GM12878 (cell line): Measurements from ENCODE around the gene PPIE. TPM values are rescaled to one million over a fixed set of nuclear protein-coding genes. Genes with fewer than 3 reads are reported as not detected.

Experiments used
- ATAC-seq: fragments of 200-7000 bp; cut with Tn5 transposase; 3 replicates; pipeline ENCODE4 v1.9.1; 2020; ENCODE audit warnings: mild to moderate bottlenecking, moderate library complexity
- BruUV-seq: library from RNA; stranded (reverse); fragments of 400-500 nt; replicated peaks from 2 replicates; lab custom pipeline; 2021; lab: Mats Ljungman, UMichigan
- CTCF ChIA-PET: fragments of 300-600 bp; sonication (Branson Sonifier 250); formaldehyde crosslinking; extraction: SDS; loops from one replicate; lab custom pipeline; 2021; ENCODE audit warnings: inconsistent platforms; lab: Yijun Ruan, JAX
- POLR2A ChIA-PET: fragments of 350-600 bp; formaldehyde crosslinking; extraction: SDS; loops from one replicate; lab custom pipeline; 2021; ENCODE audit warnings: inconsistent platforms; lab: Charles Lee
- RAD21 ChIA-PET: fragments of 300-600 bp; sonication (Branson Sonifier 250); formaldehyde crosslinking; loops from one replicate; lab custom pipeline; 2023; ENCODE audit warnings: antibody characterized with exemption; ENCODE audit not compliant: unreplicated experiment; lab: Charles Lee
- SMC1A ChIA-PET: fragments of 300-600 bp; sonication (Branson Sonifier 250); formaldehyde crosslinking; loops from one replicate; lab custom pipeline; 2023; ENCODE audit not compliant: unreplicated experiment, uncharacterized antibody; lab: Charles Lee
- DNase-seq: peaks from one replicate; pipeline ENCODE4 v3.0.0-alpha.2; 2011; ENCODE audit warnings: low read depth, low spot score
- FAIRE-seq: peaks from 3 replicates; lab custom pipeline; 2011; peaks lifted over from hg19 to GRCh38; lab: Jason Lieb, UNC
- H2AFZ ChIP-seq: 2 replicates; pipeline ENCODE4 v1.6.0; 2011; ENCODE audit warnings: low read depth, low read length, control low read depth; ENCODE audit not compliant: control insufficient read depth
- H3K27ac ChIP-seq: 2 replicates; pipeline ENCODE4 v1.5.1; 2011; ENCODE audit warnings: control low read depth; ENCODE audit not compliant: control insufficient read depth, insufficient read depth
- H3K27me3 ChIP-seq, 2 experiments: replicated peaks in 1 of 2; 2 replicates each; pipeline versions ENCODE4 v1.6.0 to v1.6.1; 2011; ENCODE audit warnings: low read length in 1 of 2; ENCODE audit not compliant: control insufficient read depth in 2 of 2, insufficient read depth in 2 of 2
- H3K36me3 ChIP-seq, 2 experiments: 2 replicates each; pipeline ENCODE4 v1.5.1; 2011; ENCODE audit warnings: low read length in 1 of 2; ENCODE audit not compliant: control insufficient read depth in 2 of 2, insufficient read depth in 2 of 2
- H3K4me1 ChIP-seq: 2 replicates; pipeline ENCODE4 v1.6.1; 2011; ENCODE audit warnings: mild to moderate bottlenecking, low read length, moderate library complexity, mixed read lengths; ENCODE audit not compliant: control insufficient read depth, insufficient read depth
- H3K4me2 ChIP-seq: 2 replicates; pipeline ENCODE4 v1.6.0; 2011; ENCODE audit warnings: control low read depth; ENCODE audit not compliant: control insufficient read depth, insufficient read depth
- H3K4me3 ChIP-seq: fragments of 200-600 bp; sonication (generic); 2 replicates; pipeline ENCODE4 v1.5.1; 2016
- H3K79me2 ChIP-seq: 2 replicates; pipeline ENCODE4 v1.6.0; 2011; ENCODE audit warnings: low read length; ENCODE audit not compliant: control insufficient read depth, insufficient read depth
- H3K9ac ChIP-seq: 2 replicates; pipeline ENCODE4 v1.8.0; 2011; ENCODE audit warnings: low read length, control low read depth, mixed read lengths; ENCODE audit not compliant: control insufficient read depth, insufficient read depth
- H3K9me3 ChIP-seq: replicated peaks from 3 replicates; pipeline ENCODE4 v1.5.1; 2011; ENCODE audit warnings: mild to moderate bottlenecking, low read length; ENCODE audit not compliant: control insufficient read depth, insufficient read depth
- H4K20me1 ChIP-seq: 2 replicates; pipeline ENCODE4 v1.6.0; 2011; ENCODE audit not compliant: control insufficient read depth, insufficient read depth
- BHLHE40 ChIP-seq, 2 experiments: fragments of 450-650 bp in 1 of 2; IDR thresholded peaks; 2 replicates each; pipeline ENCODE4 v1.6.1; 2011 to 2017; ENCODE audit warnings: low read depth in 2 of 2, borderline replicate concordance in 1 of 2, improper control_type of control experiment in 1 of 2, low read length in 1 of 2, mild to moderate bottlenecking in 1 of 2
- HSF1 ChIP-seq: fragments of 150-350 bp; IDR thresholded peaks from 2 replicates; pipeline ENCODE4 v1.6.1; 2014; ENCODE audit warnings: mild to moderate bottlenecking, low read depth, low read length
- RUNX3 ChIP-seq: IDR thresholded peaks from 2 replicates; pipeline ENCODE4 v1.6.1; 2012; ENCODE audit warnings: low read length, inconsistent platforms
- SIN3A ChIP-seq: IDR thresholded peaks from 2 replicates; pipeline ENCODE4 v1.6.1; 2012; ENCODE audit warnings: low read depth, low read length, improper control_type of control experiment
- SMAD5 ChIP-seq: IDR thresholded peaks from 2 replicates; pipeline ENCODE4 v1.6.1; 2016; ENCODE audit warnings: antibody characterized with exemption, low read depth
- TCF3 ChIP-seq: IDR thresholded peaks from 2 replicates; pipeline ENCODE4 v1.6.1; 2012; ENCODE audit warnings: low read depth, mild to moderate bottlenecking, low read length, borderline replicate concordance; ENCODE audit not compliant: insufficient read depth
- ZNF622 ChIP-seq: fragments of 450-650 bp; IDR thresholded peaks from 2 replicates; pipeline ENCODE4 v1.6.1; 2017; ENCODE audit warnings: mild to moderate bottlenecking, inconsistent platforms
- WGBS: methylation state at CpG from one replicate; pipeline ENCODE4 v1.1.6; 2016; ENCODE audit warnings: low lambda C conversion rate; ENCODE audit not compliant: insufficient replicate concordance, insufficient coverage; ENCODE audit errors: missing lambda C conversion rate; 5-methylcytosine and 5-hydroxymethylcytosine counted together
- in situ Hi-C: fragments of 300-500 bp; cut with MboI; formaldehyde crosslinking; loops from 9 replicates; pipeline ENCODE4 v1.14.3; 2018; ENCODE audit warnings: mixed read lengths
- intact Hi-C: fragments of 100-400 bp; cut with micrococcal nuclease; formaldehyde crosslinking; loops from one replicate; pipeline ENCODE4 v1.14.2; 2022; ENCODE audit not compliant: unreplicated experiment
- polyA plus RNA-seq, 11 experiments: library from polyadenylated mRNA; depleted of rRNA in 4 of 11; unstranded in 6 of 11; stranded (reverse) in 5 of 11; fragments of >200 nt; fragmentation: Nextera tagmentation in 4 of 11; fragmentation: Illumina TruSeq in 1 of 11; extraction: Ambion mirVana in 4 of 11; extraction: Trizol in 1 of 11; gene quantifications; 1 replicate in 1 of 11; 2 replicates in 10 of 11; pipeline versions ENCODE4 v1.2.1 to v1.2.3, GENCODE V29; 2011 to 2016; ENCODE audit warnings: inconsistent platforms in 2 of 11, missing spikeins in 2 of 11, low read depth in 1 of 11
- total RNA-seq, 4 experiments: library from RNA; depleted of rRNA in 3 of 4; stranded (reverse); fragments of >200 nt in 3 of 4; fragmentation: Illumina TruSeq in 1 of 4; extraction: Trizol in 1 of 4; gene quantifications; 2 replicates each; pipeline versions ENCODE4 v1.2.1 to v1.2.3, GENCODE V29; 2013 to 2021

The PPIE gene
- total and polyA plus RNA-seq, 10 of the 15 experiments (the other 5 are each of a cell fraction or from before 2014, with no cell fraction given), result 36.6 to 163 (median 70.1) TPM

DNA sequence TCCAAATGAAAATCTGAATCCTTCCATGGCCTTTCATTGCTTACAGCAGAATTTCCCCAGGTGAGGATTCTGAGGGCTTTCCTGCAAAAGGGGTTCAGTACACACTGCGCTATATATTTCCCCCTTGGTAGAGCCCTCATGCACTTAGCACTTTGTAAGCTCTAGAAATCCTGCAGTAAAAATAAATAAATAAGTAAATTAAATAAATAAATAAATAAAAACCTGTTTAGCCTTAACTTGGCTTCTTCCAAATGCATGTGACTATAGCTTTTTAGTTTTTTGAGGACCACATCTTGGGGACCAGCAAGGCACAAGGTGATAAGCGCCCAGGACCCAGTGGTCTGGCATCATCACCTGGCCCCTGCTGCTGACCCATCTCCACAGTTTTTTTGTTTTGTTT, 53.2 kb downstream of the PPIE start:
- FAIRE-seq, result no peak
- RAD21 ChIA-PET, result no interaction called here
- SMC1A ChIA-PET, result interaction anchor here (0.6 kb wide), 1 partner anchor 65 kb away, joined by 3 read pairs; no protein-coding TSS in a partner anchor

More for the DNA sequence above, 53.2 kb downstream of the PPIE start:
- no peak overlapping the region for H3K9ac ChIP-seq
- H2AFZ ChIP-seq, result no peak overlapping the region
- no TSS peak for BruUV-seq
- H3K4me3 ChIP-seq, result no peak overlapping the region
- 0 out of 4 replicates have a peak, but pooled peaks cover 0 to 3% of the 10 kb centered on the region in 2 experiments for H3K27me3 ChIP-seq
- H3K4me1 ChIP-seq, result peaks cover 6% of the 10 kb centered on the region; the same call in 1 of the 2 replicates
- TF ChIP-seq ZNF622, result no peak
- no peak for TF ChIP-seq BHLHE40 (IDR thresholded peaks at IDR 0.05; ENCODE audit: borderline replicate concordance in 1 of 2, low read depth in 2 of 2, low read length in 1 of 2)
- TF ChIP-seq RUNX3, result no peak
- no peak for TF ChIP-seq TCF3
- TF ChIP-seq SMAD5, result no peak
- TF ChIP-seq HSF1, result no peak
- no peak for TF ChIP-seq SIN3A
- H3K4me2 ChIP-seq, result no peak overlapping the region
- ChIA-PET CTCF (no interaction called here), POLR2A (no interaction called here)
- H4K20me1 ChIP-seq, result no peaks in the 10 kb centered on the region
- H3K27ac ChIP-seq, result no peak overlapping the region
- intact Hi-C loops (no loop called here), in situ Hi-C loops (no loop called here)
- DNase-seq (no peak), ATAC-seq (no peak)
- no peaks in the 10 kb centered on the region for H3K9me3 ChIP-seq
- 65% methylated on average over 2 of the region's 2 CpGs for WGBS
- H3K79me2 ChIP-seq, result no peaks in the 10 kb centered on the region
- no peaks in the 10 kb centered on the region for H3K36me3 ChIP-seq
